Measurements from ENCODE around the gene DSPP. TPM values are rescaled to one million over a fixed set of nuclear protein-coding genes. Genes with fewer than 3 reads are reported as not detected.

The DSPP gene
- total and polyA plus RNA-seq, 2 of the 8 experiments (the other 6 are each of a cell fraction or from before 2014, with no cell fraction given): not detected

- no peak overlapping the region for H4K91ac ChIP-seq (replicated peaks; ENCODE audit: insufficient read length, low read length)
- no peak overlapping the region for H3K4me3 ChIP-seq (ENCODE audit: extremely low read depth in 1 of 4, insufficient read depth in 2 of 4, low read depth in 3 of 4, low read length in 4 of 4)
- no peaks in the 10 kb centered on the region for H4K20me1 ChIP-seq (replicated peaks in 1 of 2; ENCODE audit: control insufficient read depth in 1 of 2, insufficient read depth in 2 of 2, low read length in 2 of 2)
- H2BK120ac ChIP-seq (replicated peaks; ENCODE audit: low read depth, low read length): no peak overlapping the region
- no peak overlapping the region for H3K4ac ChIP-seq (replicated peaks; ENCODE audit: insufficient read length, low read depth, low read length)
- no peak overlapping the region for H2AK5ac ChIP-seq (ENCODE audit: low read depth, low read length)
- no peaks in the 10 kb centered on the region for H3K79me1 ChIP-seq (ENCODE audit: low read depth, low read length)
- no peaks in the 10 kb centered on the region for H3K79me2 ChIP-seq (ENCODE audit: control insufficient read depth in 1 of 2, insufficient read depth in 2 of 2, low read length in 2 of 2)
- ChIA-PET CTCF (ENCODE audit: partially characterized antibody) (interaction anchor here (0.7 to 4.4 kb wide), 5 partner anchors 22 to 191 kb away, joined by 3 to 21 read pairs (median 3); no protein-coding TSS in a partner anchor), POLR2A (ENCODE audit: partially characterized antibody) (interaction anchor here (0.9 to 1.1 kb wide), 2 partner anchors 9 to 128 kb away, joined by 3 to 5 read pairs; no protein-coding TSS in a partner anchor)
- no peak for DNase-seq (ENCODE audit: low read depth in 1 of 2, low spot score in 2 of 2)
- no peak overlapping the region for H2BK12ac ChIP-seq (ENCODE audit: low read depth, low read length)
- no peak overlapping the region for H3K56ac ChIP-seq (replicated peaks; ENCODE audit: insufficient read length, low read depth, low read length)
- H3K27ac ChIP-seq (ENCODE audit: low read depth, low read length): no peak overlapping the region
- no peaks in the 10 kb centered on the region for H3K23me2 ChIP-seq (ENCODE audit: low read depth, low read length)
- H2BK20ac ChIP-seq (ENCODE audit: low read length): no peak overlapping the region
- 88% methylated on average over 3 of the region's 3 CpGs; no CpG with 5 or more reads in 1 of the 2 experiments for WGBS, 2 experiments (ENCODE audit: extremely low coverage in 1 of 2, insufficient coverage in 1 of 2, insufficient read length in 1 of 2, insufficient replicate concordance in 2 of 2, low coverage in 1 of 2, low lambda C conversion rate in 2 of 2, missing lambda C conversion rate in 1 of 2)
- no peak overlapping the region for H2AFZ ChIP-seq (ENCODE audit: low read length)
- no peak overlapping the region for H2BK15ac ChIP-seq (ENCODE audit: low read length)
- no peak for FAIRE-seq
- H3K18ac ChIP-seq (ENCODE audit: extremely low read depth, low read length): no peak overlapping the region
- TF ChIP-seq KDM1A (IDR thresholded peaks at IDR 0.05; ENCODE audit: borderline replicate concordance, low read length) (no peak), CEBPB (IDR thresholded peaks at IDR 0.05; ENCODE audit: low read depth, low read length) (no peak), SP2 (IDR thresholded peaks at IDR 0.05; ENCODE audit: low read length) (no peak), NANOG (IDR thresholded peaks at IDR 0.05; ENCODE audit: insufficient read depth, low read depth, low read length, poor library complexity, severe bottlenecking) (no peak), TAF7 (optimal IDR thresholded peaks at IDR 0.05; ENCODE audit: borderline replicate concordance, low read depth, low read length) (no peak), ASH2L (IDR thresholded peaks at IDR 0.05; ENCODE audit: low read length) (no peak), BRCA1 (IDR thresholded peaks at IDR 0.05; ENCODE audit: low read depth, low read length) (no peak), BACH1 (IDR thresholded peaks at IDR 0.05; ENCODE audit: low read length) (no peak), CTBP2 (IDR thresholded peaks at IDR 0.05; ENCODE audit: borderline replicate concordance, insufficient read depth, insufficient read length, low read length) (no peak), NRF1 (IDR thresholded peaks at IDR 0.05; ENCODE audit: low read depth, low read length) (no peak), CREB1 (IDR thresholded peaks at IDR 0.05) (no peak), KDM5A (IDR thresholded peaks at IDR 0.05; ENCODE audit: low read length) (no peak), HDAC6 (IDR thresholded peaks at IDR 0.05; ENCODE audit: low read depth, low read length) (no peak), EGR1 (IDR thresholded peaks at IDR 0.05; ENCODE audit: borderline replicate concordance, low read depth, low read length) (no peak), FOSL1 (IDR thresholded peaks at IDR 0.05; ENCODE audit: insufficient read depth, low read depth, low read length) (no peak), SIX5 (IDR thresholded peaks at IDR 0.05; ENCODE audit: low read depth, low read length) (no peak), POLR2A (IDR thresholded peaks at IDR 0.05; ENCODE audit: control extremely low read depth in 1 of 2, low read depth in 2 of 2, low read length in 2 of 2) (no peak)
- H3K27me3 ChIP-seq (replicated peaks in 1 of 4; ENCODE audit: control insufficient read depth in 3 of 4, extremely low read depth in 1 of 4, insufficient read depth in 3 of 4, low read length in 3 of 4): no peaks in the 10 kb centered on the region
- no peak overlapping the region for H4K5ac ChIP-seq (ENCODE audit: insufficient read length, low read depth, low read length)
- H3K36me3 ChIP-seq (ENCODE audit: control insufficient read depth in 2 of 4, insufficient read depth in 4 of 4, low read length in 3 of 4): no peaks in the 10 kb centered on the region
- H3K4me2 ChIP-seq (ENCODE audit: insufficient read depth in 1 of 2, low read depth in 2 of 2, low read length in 2 of 2): no peak overlapping the region
- H3K9ac ChIP-seq (replicated peaks in 1 of 4; ENCODE audit: extremely low read depth in 1 of 4, low read depth in 3 of 4, low read length in 3 of 4): no peak overlapping the region
- peaks cover 0 to 5% (median 0%) of the 10 kb centered on the region in 4 experiments; a peak in 3 of 7 replicates for H3K4me1 ChIP-seq (replicated peaks in 1 of 4; ENCODE audit: control insufficient read depth in 3 of 4, insufficient read depth in 4 of 4, low read length in 3 of 4)
- no peak overlapping the region for H4K8ac ChIP-seq (ENCODE audit: extremely low read depth, insufficient read depth, low read length)
- no peaks in the 10 kb centered on the region for H3K9me3 ChIP-seq (ENCODE audit: insufficient read depth in 2 of 2, low read depth in 1 of 2, low read length in 1 of 2)
- no peak overlapping the region for H3K14ac ChIP-seq (ENCODE audit: insufficient read length)
- H2BK5ac ChIP-seq (ENCODE audit: low read depth, low read length): no peak overlapping the region
- H3K23ac ChIP-seq (ENCODE audit: insufficient read length): no peak overlapping the region
Measured at GRCh38 chr4:87657525-87657924, 49.2 kb downstream of the DSPP start.
